Fibroblast of lung (primary cell): ENCODE measurements around the gene TBPL1. TPM values are rescaled to one million over a fixed set of nuclear protein-coding genes. Genes with fewer than 3 reads are reported as not detected.

Source experiments
- DNase-seq, 2 donors: peaks; one replicate each; pipeline versions ENCODE4 v3.0.0 to v3.0.0-alpha.2; 2010; ENCODE audit warnings: low read depth in 2 of 2
- H2AFZ ChIP-seq: 2 replicates; pipeline ENCODE4 v1.5.1; 2012; ENCODE audit warnings: low read length, control low read depth, inconsistent platforms
- H3K27ac ChIP-seq: 2 replicates; pipeline ENCODE4 v1.5.1; 2011; ENCODE audit warnings: low read length, control low read depth; ENCODE audit not compliant: insufficient read depth
- H3K27me3 ChIP-seq: 2 replicates; pipeline ENCODE4 v1.5.1; 2011; ENCODE audit warnings: mild to moderate bottlenecking, low read length; ENCODE audit not compliant: control insufficient read depth, insufficient read depth
- H3K36me3 ChIP-seq: 2 replicates; pipeline ENCODE4 v1.5.1; 2011; ENCODE audit warnings: low read length; ENCODE audit not compliant: control insufficient read depth, insufficient read depth
- H3K4me1 ChIP-seq: 2 replicates; pipeline ENCODE4 v1.5.1; 2011; ENCODE audit warnings: low read length; ENCODE audit not compliant: control insufficient read depth, insufficient read depth; ENCODE audit errors: extremely low read depth
- H3K4me2 ChIP-seq: 2 replicates; pipeline ENCODE4 v1.5.1; 2011; ENCODE audit warnings: low read length, control low read depth; ENCODE audit not compliant: insufficient read depth; ENCODE audit errors: extremely low read depth
- H3K4me3 ChIP-seq, 4 experiments: fragments of 200-600 bp in 1 of 4; sonication (generic) in 1 of 4; replicated peaks in 1 of 4; 2 replicates each; pipeline ENCODE4 v1.5.1; 2011 to 2016; ENCODE audit warnings: low read length in 4 of 4, low read depth in 3 of 4, mild to moderate bottlenecking in 3 of 4, control low read depth in 2 of 4, inconsistent platforms in 1 of 4, mixed read lengths in 1 of 4; ENCODE audit not compliant: insufficient read depth in 1 of 4; ENCODE audit errors: control extremely low read depth in 1 of 4
- H3K79me2 ChIP-seq: 2 replicates; pipeline ENCODE4 v1.5.1; 2012; ENCODE audit warnings: mild to moderate bottlenecking, low read length, inconsistent platforms; ENCODE audit not compliant: control insufficient read depth, insufficient read depth
- H3K9ac ChIP-seq: 2 replicates; pipeline ENCODE4 v1.5.1; 2011; ENCODE audit warnings: mild to moderate bottlenecking, low read length, control low read depth; ENCODE audit not compliant: insufficient read depth
- H3K9me3 ChIP-seq: 2 replicates; pipeline ENCODE4 v1.5.1; 2012; ENCODE audit warnings: low read depth, low read length; ENCODE audit not compliant: control insufficient read depth, insufficient read depth
- H4K20me1 ChIP-seq: 2 replicates; pipeline ENCODE4 v1.5.1; 2011; ENCODE audit warnings: low read length; ENCODE audit not compliant: control insufficient read depth, insufficient read depth; ENCODE audit errors: extremely low read depth
- EZH2 ChIP-seq: IDR thresholded peaks from 2 replicates; pipeline ENCODE4 v1.5.1; 2012; ENCODE audit warnings: low read length, control low read depth, mild to moderate bottlenecking; ENCODE audit errors: missing control alignments
- polyA plus RNA-seq, 2 donors: library from polyadenylated mRNA; depleted of rRNA in 1 of 2; stranded (reverse) in 1 of 2; unstranded in 1 of 2; fragments of >200 nt; gene quantifications; 2 replicates each; pipeline ENCODE4 v1.2.1, GENCODE V29; 2011 to 2012; ENCODE audit warnings: missing spikeins in 1 of 2
- total RNA-seq: library from RNA; depleted of rRNA; stranded (reverse); fragments of >200 nt; gene quantifications from 2 replicates; pipeline ENCODE4 v1.2.1, GENCODE V29; 2014
- TF ChIP-seq, protein P1 (sequence below), 2 donors: IDR thresholded peaks in 1 of 2; conservative IDR thresholded peaks in 1 of 2; 1 replicate in 1 of 2; 2 replicates in 1 of 2; pipeline ENCODE4 v1.5.1; 2011 to 2012; ENCODE audit warnings: low read length in 2 of 2, control low read depth in 1 of 2, inconsistent platforms in 1 of 2, low read depth in 1 of 2, mild to moderate bottlenecking in 1 of 2

Gene TBPL1
- total and polyA plus RNA-seq, 2 donors (not counting 1 experiment from before 2014, with no cell fraction given), result 18.8 to 47.8 TPM

GRCh38 chr6:133983099-133983939 is 30.3 kb downstream of the TBPL1 start:
- no peaks in the 10 kb centered on the region for H3K27me3 ChIP-seq
- TF ChIP-seq, protein P1, sequence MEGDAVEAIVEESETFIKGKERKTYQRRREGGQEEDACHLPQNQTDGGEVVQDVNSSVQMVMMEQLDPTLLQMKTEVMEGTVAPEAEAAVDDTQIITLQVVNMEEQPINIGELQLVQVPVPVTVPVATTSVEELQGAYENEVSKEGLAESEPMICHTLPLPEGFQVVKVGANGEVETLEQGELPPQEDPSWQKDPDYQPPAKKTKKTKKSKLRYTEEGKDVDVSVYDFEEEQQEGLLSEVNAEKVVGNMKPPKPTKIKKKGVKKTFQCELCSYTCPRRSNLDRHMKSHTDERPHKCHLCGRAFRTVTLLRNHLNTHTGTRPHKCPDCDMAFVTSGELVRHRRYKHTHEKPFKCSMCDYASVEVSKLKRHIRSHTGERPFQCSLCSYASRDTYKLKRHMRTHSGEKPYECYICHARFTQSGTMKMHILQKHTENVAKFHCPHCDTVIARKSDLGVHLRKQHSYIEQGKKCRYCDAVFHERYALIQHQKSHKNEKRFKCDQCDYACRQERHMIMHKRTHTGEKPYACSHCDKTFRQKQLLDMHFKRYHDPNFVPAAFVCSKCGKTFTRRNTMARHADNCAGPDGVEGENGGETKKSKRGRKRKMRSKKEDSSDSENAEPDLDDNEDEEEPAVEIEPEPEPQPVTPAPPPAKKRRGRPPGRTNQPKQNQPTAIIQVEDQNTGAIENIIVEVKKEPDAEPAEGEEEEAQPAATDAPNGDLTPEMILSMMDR (conservative IDR thresholded peaks at IDR 0.05 in 1 of 2, IDR thresholded peaks at IDR 0.05 in 1 of 2; ENCODE audit: low read depth in 1 of 2, low read length in 2 of 2), result no peak
- TF ChIP-seq EZH2, result no peak
- H2AFZ ChIP-seq, result no peak overlapping the region
- no peaks in the 10 kb centered on the region for H3K36me3 ChIP-seq
- H3K9ac ChIP-seq, result no peak overlapping the region
- DNase-seq, result peak; percentile 76 to 80
- no peak overlapping the region for H3K27ac ChIP-seq
- H4K20me1 ChIP-seq, result no peaks in the 10 kb centered on the region
- no peaks in the 10 kb centered on the region for H3K9me3 ChIP-seq
- peaks cover 2% of the 10 kb centered on the region for H3K79me2 ChIP-seq
- H3K4me2 ChIP-seq, result no peak overlapping the region
- peaks cover 2% of the 10 kb centered on the region for H3K4me1 ChIP-seq
- no peak overlapping the region for H3K4me3 ChIP-seq

DNA sequence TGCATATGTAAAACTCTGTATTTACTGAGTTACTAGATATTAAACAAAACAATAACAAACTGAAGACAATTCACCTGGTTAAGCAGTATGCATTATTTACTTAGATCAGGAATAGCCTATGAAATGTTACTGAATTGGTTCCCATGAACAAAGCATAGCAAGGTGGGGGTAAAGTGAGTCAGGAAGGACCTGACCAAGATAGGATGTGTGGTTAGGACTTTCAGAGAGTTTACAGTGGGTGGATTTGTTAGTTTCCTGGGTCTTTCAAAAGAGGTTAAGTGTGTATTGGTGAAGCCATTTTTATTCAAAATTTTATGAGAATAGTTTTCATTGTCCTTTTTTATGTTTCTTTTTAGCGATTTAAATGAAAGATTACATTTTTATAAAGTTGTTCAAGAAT is 32.9 kb downstream of the TBPL1 start:
- TF ChIP-seq EZH2, result no peak
- TF ChIP-seq, protein P1 (conservative IDR thresholded peaks at IDR 0.05 in 1 of 2, IDR thresholded peaks at IDR 0.05 in 1 of 2; ENCODE audit: low read depth in 1 of 2, low read length in 2 of 2), result no peak
- H3K79me2 ChIP-seq, result no peaks in the 10 kb centered on the region
- H2AFZ ChIP-seq, result no peak overlapping the region
- H3K36me3 ChIP-seq, result no peaks in the 10 kb centered on the region
- no peak overlapping the region for H3K9ac ChIP-seq
- no peaks in the 10 kb centered on the region for H3K9me3 ChIP-seq
- H4K20me1 ChIP-seq, result no peaks in the 10 kb centered on the region
- no peak for DNase-seq
- no peak overlapping the region for H3K4me2 ChIP-seq
- peaks cover 2% of the 10 kb centered on the region for H3K4me1 ChIP-seq
- H3K27ac ChIP-seq, result no peak overlapping the region
- H3K4me3 ChIP-seq, result no peak overlapping the region
- H3K27me3 ChIP-seq, result no peaks in the 10 kb centered on the region

GRCh38 chr6:133986942-133987341 is 33.9 kb downstream of the TBPL1 start:
- Histone ChIP-seq H3K27ac (no peak overlapping the region), H3K27me3 (no peaks in the 10 kb centered on the region), H2AFZ (no peak overlapping the region), H3K4me2 (no peak overlapping the region), H3K4me3 (no peak overlapping the region), H3K36me3 (no peaks in the 10 kb centered on the region), H3K79me2 (no peaks in the 10 kb centered on the region), H4K20me1 (no peaks in the 10 kb centered on the region), H3K9ac (no peak overlapping the region), H3K9me3 (no peaks in the 10 kb centered on the region), H3K4me1 (peaks cover 7% of the 10 kb centered on the region)
- TF ChIP-seq EZH2, result no peak
- TF ChIP-seq, protein P1 (conservative IDR thresholded peaks at IDR 0.05 in 1 of 2, IDR thresholded peaks at IDR 0.05 in 1 of 2; ENCODE audit: low read depth in 1 of 2, low read length in 2 of 2), result no peak
- DNase-seq, result no peak
